SJSA1 (cell line): ENCODE measurements around the gene CACNA1H. TPM values are rescaled to one million over a fixed set of nuclear protein-coding genes. Genes with fewer than 3 reads are reported as not detected.

Experiments
- DNase-seq, 2 experiments: peaks; one replicate each; pipeline ENCODE4 v3.0.0-alpha.2; 2015 to 2020; ENCODE audit warnings: low spot score in 2 of 2, low read depth in 1 of 2
- H3K27ac ChIP-seq: fragments of 250-450 bp; sonication (Bioruptor Pico); 2 replicates; pipeline ENCODE4 v1.5.1; 2020; ENCODE audit warnings: mild to moderate bottlenecking, moderate library complexity
- H3K27me3 ChIP-seq: fragments of 250-450 bp; sonication (Bioruptor Pico); replicated peaks from 2 replicates; pipeline ENCODE4 v1.5.1; 2020; ENCODE audit warnings: mild to moderate bottlenecking, moderate library complexity
- H3K36me3 ChIP-seq: fragments of 250-450 bp; sonication (Bioruptor Pico); 2 replicates; pipeline ENCODE4 v1.5.1; 2020; ENCODE audit warnings: mild to moderate bottlenecking
- H3K4me1 ChIP-seq: fragments of 250-450 bp; sonication (Bioruptor Pico); replicated peaks from 2 replicates; pipeline ENCODE4 v1.6.1; 2021; ENCODE audit warnings: mild to moderate bottlenecking
- H3K4me3 ChIP-seq: fragments of 250-450 bp; sonication (Bioruptor Pico); 2 replicates; pipeline ENCODE4 v1.5.1; 2020; ENCODE audit warnings: mild to moderate bottlenecking
- H3K9me3 ChIP-seq: fragments of 250-450 bp; sonication (Bioruptor Pico); replicated peaks from 2 replicates; pipeline ENCODE4 v1.5.1; 2020; ENCODE audit warnings: mild to moderate bottlenecking
- total RNA-seq: library from RNA; depleted of rRNA; stranded (reverse); fragments of >200 nt; shearing (Covaris generic); gene quantifications from 2 replicates; pipeline ENCODE4 v1.2.3, GENCODE V29; 2014

Gene CACNA1H
- total RNA-seq, 1 experiment from 2014 or later = not detected

DNA sequence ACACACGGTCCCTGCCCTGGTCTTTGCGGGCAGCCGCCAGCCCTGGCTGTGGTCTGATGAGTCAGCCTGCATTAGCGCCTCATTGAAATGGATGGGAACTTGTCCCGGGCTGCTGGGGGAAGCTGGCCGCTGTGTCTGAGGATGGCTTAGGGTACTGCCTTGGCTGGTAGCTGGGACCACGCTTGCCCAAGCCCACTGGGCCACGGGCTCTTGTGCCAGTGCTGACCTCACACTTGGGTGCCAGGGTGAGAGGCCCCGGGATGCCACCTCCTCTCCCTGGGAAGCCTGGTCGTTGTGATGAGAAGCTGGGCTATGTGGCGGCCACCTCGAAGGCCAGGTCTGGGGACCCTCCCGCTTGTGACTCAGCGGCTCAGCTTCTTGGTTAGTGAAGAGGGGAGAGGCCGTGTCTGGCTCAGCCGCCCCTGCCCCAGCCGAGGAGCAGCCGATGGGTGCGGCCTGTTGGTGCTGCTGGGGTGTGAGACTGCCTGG lies 10.7 kb downstream of the CACNA1H start:
- H3K4me1 ChIP-seq = peaks cover 10% of the 10 kb centered on the region
- no peaks in the 10 kb centered on the region for H3K36me3 ChIP-seq
- H3K9me3 ChIP-seq = no peaks in the 10 kb centered on the region
- no peak overlapping the region for H3K27ac ChIP-seq
- peaks cover 72% of the 10 kb centered on the region for H3K27me3 ChIP-seq
- DNase-seq = peak; percentile 37 to 70
- H3K4me3 ChIP-seq = no peak overlapping the region

DNA sequence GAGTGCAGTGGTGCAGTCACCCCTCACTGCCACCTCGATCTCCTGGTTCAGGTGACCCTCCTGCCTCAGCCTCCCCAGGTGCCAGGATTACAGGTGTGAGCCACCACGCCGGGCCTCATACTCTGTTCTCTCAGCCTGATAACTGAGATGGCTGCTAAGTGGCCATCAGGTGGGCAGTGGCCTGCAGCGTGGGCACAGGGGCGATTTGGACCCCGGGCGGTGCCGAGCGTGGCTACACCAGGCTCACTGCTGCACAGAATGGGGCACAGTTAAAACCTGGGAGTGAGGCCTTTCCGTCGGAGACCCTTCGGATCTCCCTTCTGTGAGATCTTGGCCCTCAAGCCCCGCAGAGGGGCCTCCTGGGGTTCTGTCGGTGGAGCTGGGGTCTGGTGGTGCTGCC lies 11.5 kb downstream of the CACNA1H start:
- Histone ChIP-seq H3K4me1 (peaks cover 10% of the 10 kb centered on the region), H3K4me3 (no peak overlapping the region), H3K27ac (no peak overlapping the region), H3K27me3 (peaks cover 68% of the 10 kb centered on the region), H3K9me3 (no peaks in the 10 kb centered on the region), H3K36me3 (no peaks in the 10 kb centered on the region)
- DNase-seq = no peak

- DNase-seq = no peak
- peaks cover 68% of the 10 kb centered on the region for H3K27me3 ChIP-seq
- H3K4me1 ChIP-seq = peaks cover 10% of the 10 kb centered on the region
- no peaks in the 10 kb centered on the region for H3K9me3 ChIP-seq
- no peak overlapping the region for H3K4me3 ChIP-seq
- H3K36me3 ChIP-seq = no peaks in the 10 kb centered on the region
- no peak overlapping the region for H3K27ac ChIP-seq
Observed at GRCh38 chr16:1164975-1165374, 12.1 kb downstream of the CACNA1H start.

DNA sequence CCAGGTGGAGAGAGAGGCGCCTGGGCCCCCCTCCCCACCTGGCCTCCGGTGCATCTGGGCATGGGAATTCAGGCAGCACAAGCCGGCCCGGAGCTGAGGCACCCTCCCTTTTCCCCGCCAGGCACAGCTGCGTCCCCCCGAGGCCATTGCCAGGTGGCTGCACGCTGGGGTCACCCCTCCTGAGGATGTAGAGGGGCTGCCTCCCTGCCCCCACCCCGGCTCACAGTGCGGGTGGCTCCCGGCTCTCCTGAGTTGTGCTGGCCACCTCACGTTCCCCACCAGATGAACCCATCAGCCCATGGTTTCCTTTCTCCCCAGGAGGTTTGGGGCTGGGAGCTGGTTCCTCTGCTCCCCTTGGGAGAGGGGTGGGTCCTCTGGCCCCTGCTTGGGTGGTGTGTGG lies 12.6 kb downstream of the CACNA1H start:
- Histone ChIP-seq H3K36me3 (no peaks in the 10 kb centered on the region), H3K9me3 (no peaks in the 10 kb centered on the region), H3K4me3 (no peak overlapping the region), H3K27me3 (peaks cover 68% of the 10 kb centered on the region), H3K27ac (no peak overlapping the region), H3K4me1 (peaks cover 10% of the 10 kb centered on the region)
- DNase-seq = no peak

DNA sequence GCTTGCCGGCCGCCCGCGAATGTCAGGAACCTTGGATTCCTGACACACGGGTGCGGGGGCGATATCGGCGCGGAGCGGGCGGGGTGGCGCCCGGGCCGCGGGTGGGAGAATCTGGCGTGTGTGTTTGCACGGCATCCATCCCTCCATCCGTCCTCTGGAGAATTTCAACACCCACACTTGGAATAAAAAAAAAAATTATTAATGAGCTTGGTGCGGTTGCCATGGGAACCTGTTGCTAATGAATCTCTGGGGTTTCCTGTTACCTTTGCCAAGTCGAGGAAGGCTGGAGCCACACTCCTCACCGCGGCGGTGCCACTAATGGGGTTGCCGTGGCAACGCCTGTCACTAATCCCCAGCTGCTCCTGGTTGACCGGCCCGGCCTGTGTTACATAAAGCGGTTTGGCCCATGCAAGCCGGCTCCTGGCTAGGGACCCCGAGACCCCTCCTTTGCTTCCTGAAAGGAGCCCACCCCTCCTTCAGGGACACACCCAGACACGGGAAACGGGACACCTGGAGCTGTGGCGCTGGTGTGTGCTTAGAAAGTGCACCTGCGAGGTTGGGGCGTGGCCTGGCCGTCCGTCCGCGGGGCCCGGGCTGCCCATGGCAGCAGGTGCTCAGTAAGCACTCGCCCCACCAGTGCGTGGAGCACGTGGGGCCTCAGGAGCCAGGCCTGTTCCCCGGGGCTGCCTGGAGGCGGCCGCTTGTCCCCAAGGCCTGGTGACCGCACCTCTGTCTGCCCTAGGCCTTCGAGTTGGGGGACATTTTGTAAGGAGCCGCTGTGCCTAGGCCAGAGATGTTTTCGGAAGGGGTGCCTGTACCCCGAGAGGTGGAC lies 14.6 kb downstream of the CACNA1H start:
- peaks cover 73% of the 10 kb centered on the region for H3K27me3 ChIP-seq
- DNase-seq = no peak
- no peaks in the 10 kb centered on the region for H3K36me3 ChIP-seq
- no peaks in the 10 kb centered on the region for H3K9me3 ChIP-seq
- H3K4me1 ChIP-seq = peaks cover 10% of the 10 kb centered on the region
- H3K27ac ChIP-seq = no peak overlapping the region
- no peak overlapping the region for H3K4me3 ChIP-seq

- Histone ChIP-seq H3K36me3 (no peaks in the 10 kb centered on the region), H3K27ac (no peak overlapping the region), H3K4me3 (no peak overlapping the region), H3K9me3 (no peaks in the 10 kb centered on the region), H3K4me1 (peaks cover under 1% of the 10 kb centered on the region), H3K27me3 (peaks cover 64% of the 10 kb centered on the region)
- DNase-seq = no peak
Observed at GRCh38 chr16:1168837-1169236, 15.9 kb downstream of the CACNA1H start.

DNA sequence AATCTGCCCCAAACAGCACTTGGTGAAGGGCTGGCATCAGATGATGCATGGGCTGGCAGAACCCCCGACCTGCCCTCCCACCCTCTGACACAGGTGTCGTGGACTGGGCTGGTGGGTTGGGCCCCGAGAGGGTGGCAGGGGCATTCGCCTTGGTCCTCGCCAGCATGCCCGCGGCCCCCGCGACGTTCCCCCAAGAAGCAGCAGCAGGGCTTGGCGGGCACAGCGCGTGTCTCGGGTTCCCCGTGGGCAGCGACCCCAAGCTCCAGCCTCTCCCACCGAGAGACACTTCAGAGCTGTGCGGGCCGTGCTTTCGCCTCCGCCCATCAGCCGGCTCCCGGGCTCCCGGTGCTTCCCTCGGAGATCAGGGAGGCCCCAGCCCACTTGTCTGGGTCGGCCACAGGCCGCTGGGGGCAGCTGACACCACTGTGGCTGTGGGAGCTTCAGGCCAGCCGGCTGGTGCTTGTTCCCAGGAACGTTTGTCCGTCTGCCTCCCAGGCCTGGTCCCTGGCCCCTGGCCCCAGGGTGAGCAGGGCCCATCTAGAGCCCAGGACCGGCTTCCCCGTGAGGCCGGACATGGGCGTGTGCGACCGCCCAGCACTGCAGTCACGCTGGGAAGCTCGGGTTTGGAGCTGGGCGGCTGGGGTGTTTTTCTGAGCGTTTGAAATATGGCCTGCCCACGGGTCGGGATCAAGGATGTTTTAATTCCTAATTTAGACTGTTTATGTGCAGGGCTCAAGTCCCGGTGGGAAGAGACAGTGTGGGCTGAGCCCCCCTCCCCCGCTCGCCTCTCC lies 16.6 kb downstream of the CACNA1H start:
- peaks cover 58% of the 10 kb centered on the region for H3K27me3 ChIP-seq
- no peaks in the 10 kb centered on the region for H3K9me3 ChIP-seq
- H3K4me1 ChIP-seq = 0 out of 2 replicates have a peak, but pooled peaks cover 1% of the 10 kb centered on the region
- no peak overlapping the region for H3K27ac ChIP-seq
- DNase-seq = no peak
- H3K36me3 ChIP-seq = no peaks in the 10 kb centered on the region
- H3K4me3 ChIP-seq = no peak overlapping the region

DNA sequence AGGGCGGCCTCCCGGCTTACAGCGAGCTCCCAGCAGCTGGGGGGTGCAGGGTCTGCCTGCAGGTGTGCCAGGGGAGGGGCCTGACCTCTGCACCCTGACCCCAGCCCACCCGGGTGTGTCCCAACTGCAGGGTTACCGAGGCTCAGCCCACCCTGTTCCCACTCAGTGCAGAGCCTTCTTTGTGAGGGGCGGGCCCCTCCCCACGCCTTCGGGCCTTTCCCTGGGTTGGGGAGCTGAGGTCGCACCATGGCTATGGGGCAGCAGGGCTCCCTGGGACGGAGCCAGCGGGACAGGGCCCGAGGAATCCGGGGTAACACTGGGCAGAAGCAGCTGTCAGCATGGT lies 17.1 kb downstream of the CACNA1H start:
- H3K36me3 ChIP-seq = no peaks in the 10 kb centered on the region
- H3K27ac ChIP-seq = no peak overlapping the region
- H3K9me3 ChIP-seq = no peaks in the 10 kb centered on the region
- H3K27me3 ChIP-seq = peaks cover 54% of the 10 kb centered on the region
- 0 out of 2 replicates have a peak, but pooled peaks cover 3% of the 10 kb centered on the region for H3K4me1 ChIP-seq
- no peak for DNase-seq
- no peak overlapping the region for H3K4me3 ChIP-seq

GRCh38 chr16:1171001-1171400 lies 18.1 kb downstream of the CACNA1H start:
- no peak overlapping the region for H3K4me3 ChIP-seq
- DNase-seq = no peak
- peaks cover 53% of the 10 kb centered on the region for H3K27me3 ChIP-seq
- no peaks in the 10 kb centered on the region for H3K9me3 ChIP-seq
- no peak overlapping the region for H3K27ac ChIP-seq
- no peaks in the 10 kb centered on the region for H3K36me3 ChIP-seq
- 0 out of 2 replicates have a peak, but pooled peaks cover 3% of the 10 kb centered on the region for H3K4me1 ChIP-seq

DNA sequence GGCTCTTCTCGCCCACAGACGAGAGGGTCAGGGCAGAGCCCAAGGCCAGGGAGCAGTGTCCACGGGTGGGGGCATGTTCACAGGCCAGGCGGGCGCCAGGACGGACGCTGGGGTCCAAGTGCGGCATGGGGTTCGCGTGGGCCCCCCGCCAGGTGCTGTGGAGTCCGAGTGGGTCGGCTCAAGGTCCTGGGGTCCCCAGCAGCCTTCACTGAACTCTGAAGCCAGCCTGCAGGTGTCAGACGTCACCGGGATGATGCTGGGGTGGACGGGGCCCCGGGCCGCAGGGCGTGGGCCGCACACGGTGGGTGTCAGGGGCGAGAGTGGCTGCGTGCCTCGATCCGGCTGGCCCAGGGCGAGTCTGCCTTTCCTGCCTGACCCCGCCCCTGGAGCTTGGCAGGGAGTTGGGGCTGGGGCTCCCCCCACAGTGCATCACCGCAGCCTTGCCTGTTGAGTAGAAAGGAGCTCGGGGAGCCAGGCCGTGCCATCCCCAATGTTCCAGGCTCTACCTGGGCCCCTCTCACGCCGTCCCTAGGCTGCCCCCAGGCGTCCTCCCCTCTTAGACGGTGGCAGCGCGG lies 19.0 kb downstream of the CACNA1H start:
- Histone ChIP-seq H3K4me1 (0 out of 2 replicates have a peak, but pooled peaks cover 3% of the 10 kb centered on the region), H3K27me3 (peaks cover 59% of the 10 kb centered on the region), H3K4me3 (no peak overlapping the region), H3K9me3 (no peaks in the 10 kb centered on the region), H3K27ac (no peak overlapping the region), H3K36me3 (no peaks in the 10 kb centered on the region)
- DNase-seq = no peak

GRCh38 chr16:1172651-1173050 lies 19.7 kb downstream of the CACNA1H start:
- DNase-seq = no peak
- no peaks in the 10 kb centered on the region for H3K9me3 ChIP-seq
- no peaks in the 10 kb centered on the region for H3K36me3 ChIP-seq
- H3K4me1 ChIP-seq = 0 out of 2 replicates have a peak, but pooled peaks cover 3% of the 10 kb centered on the region
- no peak overlapping the region for H3K4me3 ChIP-seq
- H3K27me3 ChIP-seq = peaks cover 58% of the 10 kb centered on the region
- no peak overlapping the region for H3K27ac ChIP-seq

GRCh38 chr16:1173788-1174451 lies 21.0 kb downstream of the CACNA1H start:
- Histone ChIP-seq H3K4me3 (no peak overlapping the region), H3K36me3 (no peaks in the 10 kb centered on the region), H3K27ac (no peak overlapping the region), H3K4me1 (0 out of 2 replicates have a peak, but pooled peaks cover 3% of the 10 kb centered on the region), H3K9me3 (no peaks in the 10 kb centered on the region), H3K27me3 (peaks cover 58% of the 10 kb centered on the region)
- DNase-seq = no peak
